ENCODE results near the gene AQP2.

GRCh38 chr12:49901026-49901425 is 49.5 kb upstream of the AQP2 start:
- TF ChIP-seq MXI1 (IDR thresholded peaks at IDR 0.05; ENCODE audit: borderline replicate concordance, low read depth, low read length) = no peak
- no peak for TF ChIP-seq CTCF (conservative IDR thresholded peaks at IDR 0.05; ENCODE audit: low read depth, low read length)
- TF ChIP-seq POLR2A (IDR thresholded peaks at IDR 0.05; ENCODE audit: low read depth, low read length) = no peak

Data from IMR-90 (cell line).